GM23338 (cell line): ENCODE results near the gene SEPTIN11. TPM values are rescaled to one million over a fixed set of nuclear protein-coding genes. Genes with fewer than 3 reads are reported as not detected.

Experiments
- ATAC-seq: fragments of 200-7000 bp; cut with Tn5 transposase; 3 replicates; pipeline ENCODE4 v1.9.1; 2020
- DNase-seq: peaks from one replicate; pipeline ENCODE4 v3.0.0-alpha.2; 2015; ENCODE audit warnings: low spot score
- H2AFZ ChIP-seq: fragments of 200-600 bp; sonication (generic); 2 replicates; pipeline ENCODE4 v1.8.0; 2016; ENCODE audit warnings: antibody characterized with exemption, mild to moderate bottlenecking, moderate library complexity
- H3F3A ChIP-seq: fragments of 200-600 bp; sonication (generic); replicated peaks from 2 replicates; pipeline ENCODE4 v1.8.0; 2017; ENCODE audit warnings: antibody characterized with exemption, mixed run types, low read depth
- H3K27ac ChIP-seq: fragments of 200-600 bp; sonication (generic); 2 replicates; pipeline ENCODE4 v1.6.1; 2016; ENCODE audit warnings: low read depth
- H3K27me3 ChIP-seq: fragments of 200-600 bp; sonication (generic); 2 replicates; pipeline ENCODE4 v1.8.0; 2016; ENCODE audit warnings: mild to moderate bottlenecking, mixed run types, moderate library complexity; ENCODE audit not compliant: insufficient read depth
- H3K36me3 ChIP-seq: fragments of 200-600 bp; sonication (generic); 2 replicates; pipeline ENCODE4 v1.8.0; 2016; ENCODE audit warnings: mild to moderate bottlenecking; ENCODE audit not compliant: insufficient read depth
- H3K4me1 ChIP-seq: fragments of 200-600 bp; sonication (generic); 2 replicates; pipeline ENCODE4 v1.8.0; 2016; ENCODE audit warnings: mild to moderate bottlenecking, moderate library complexity; ENCODE audit not compliant: insufficient read depth
- H3K4me2 ChIP-seq: fragments of 200-600 bp; sonication (generic); 2 replicates; pipeline ENCODE4 v1.7.1; 2017; ENCODE audit warnings: mixed run types
- H3K4me3 ChIP-seq: fragments of 200-600 bp; sonication (generic); 2 replicates; pipeline ENCODE4 v1.6.1; 2016; ENCODE audit warnings: mixed run types
- H3K79me2 ChIP-seq: fragments of 200-600 bp; sonication (generic); replicated peaks from 2 replicates; pipeline ENCODE4 v1.8.0; 2017; ENCODE audit warnings: mild to moderate bottlenecking; ENCODE audit not compliant: insufficient read depth
- H3K9me2 ChIP-seq: fragments of 200-600 bp; sonication (generic); 2 replicates; pipeline ENCODE4 v1.8.0; 2017; ENCODE audit not compliant: insufficient read depth
- H4K20me1 ChIP-seq: fragments of 200-600 bp; sonication (generic); replicated peaks from 2 replicates; pipeline ENCODE4 v1.8.0; 2017; ENCODE audit warnings: mild to moderate bottlenecking; ENCODE audit not compliant: insufficient read depth
- H3K27ac Mint-ChIP-seq: 2 replicates; pipeline ENCODE4 v1.8.0; 2020; ENCODE audit warnings: inconsistent platforms, mild to moderate bottlenecking, moderate library complexity, mixed read lengths
- H3K27me3 Mint-ChIP-seq: 3 replicates; pipeline ENCODE4 v1.8.0; 2022; ENCODE audit warnings: low read depth, mild to moderate bottlenecking, moderate library complexity, mixed read lengths, inconsistent platforms; ENCODE audit not compliant: insufficient read depth, poor library complexity
- H3K36me3 Mint-ChIP-seq: 3 replicates; pipeline ENCODE4 v1.8.0; 2021; ENCODE audit warnings: low read depth, mild to moderate bottlenecking, inconsistent platforms, moderate library complexity, mixed read lengths
- H3K4me1 Mint-ChIP-seq: 3 replicates; pipeline ENCODE4 v1.8.0; 2020; ENCODE audit warnings: mild to moderate bottlenecking, inconsistent platforms, mixed read lengths
- H3K4me3 Mint-ChIP-seq: 3 replicates; pipeline ENCODE4 v1.8.0; 2021; ENCODE audit warnings: moderate library complexity, mild to moderate bottlenecking, inconsistent platforms, mixed read lengths
- H3K9me3 Mint-ChIP-seq: 3 replicates; pipeline ENCODE4 v1.8.0; 2020; ENCODE audit warnings: moderate library complexity, mild to moderate bottlenecking, inconsistent platforms, mixed read lengths
- CREB1 ChIP-seq: fragments of 250-450 bp; sonication (Bioruptor Pico); IDR thresholded peaks from 2 replicates; pipeline ENCODE4 v1.5.0; 2020; ENCODE audit warnings: low read depth, mild to moderate bottlenecking, moderate library complexity
- EZH2 ChIP-seq: fragments of 200-600 bp; sonication (generic); IDR thresholded peaks from one replicate; pipeline ENCODE4 v1.8.0; 2017; ENCODE audit warnings: antibody characterized with exemption, mild to moderate bottlenecking, low read depth; ENCODE audit not compliant: unreplicated experiment
- EZH2phosphoT487 ChIP-seq: fragments of 200-600 bp; sonication (generic); IDR thresholded peaks from one replicate; pipeline ENCODE4 v1.8.1; 2018; ENCODE audit warnings: antibody characterized with exemption; ENCODE audit not compliant: unreplicated experiment
- JUNB ChIP-seq: IDR thresholded peaks from one replicate; pipeline ENCODE4 v1.6.1; 2016; ENCODE audit warnings: antibody characterized with exemption; ENCODE audit not compliant: unreplicated experiment
- NANOG ChIP-seq: IDR thresholded peaks from 2 replicates; pipeline ENCODE4 v1.6.1; 2016; ENCODE audit warnings: antibody characterized with exemption, borderline replicate concordance
- POLR2AphosphoS5 ChIP-seq: IDR thresholded peaks from 2 replicates; pipeline ENCODE4 v1.6.1; 2016; ENCODE audit warnings: antibody characterized with exemption, low read depth
- STAT1 ChIP-seq: IDR thresholded peaks from one replicate; pipeline ENCODE4 v1.6.1; 2016; ENCODE audit warnings: antibody characterized with exemption; ENCODE audit not compliant: unreplicated experiment
- ZNF114 ChIP-seq: fragments of 250-450 bp; sonication (Bioruptor Pico); IDR thresholded peaks from 2 replicates; pipeline ENCODE4 v1.5.0; 2020; ENCODE audit warnings: mild to moderate bottlenecking, moderate library complexity
- ZNF331 ChIP-seq: fragments of 250-450 bp; sonication (Bioruptor Pico); IDR thresholded peaks from 2 replicates; pipeline ENCODE4 v1.5.0; 2020; ENCODE audit warnings: low read depth, mild to moderate bottlenecking, moderate library complexity
- polyA plus RNA-seq: library from polyadenylated mRNA; unstranded; fragments of >200 nt; fragmentation: Nextera tagmentation; extraction: Ambion mirVana; gene quantifications from 2 replicates; pipeline ENCODE4 v1.2.1, GENCODE V29; 2016
- total RNA-seq: library from RNA; depleted of rRNA; stranded (reverse); fragments of >200 nt; shearing (Covaris generic); gene quantifications from 2 replicates; pipeline ENCODE4 v1.2.3, GENCODE V29; 2014
- TF ChIP-seq, protein P1 (sequence below), 2 experiments: fragments of 200-600 bp in 1 of 2; sonication (generic) in 1 of 2; conservative IDR thresholded peaks; 2 replicates each; pipeline versions ENCODE4 v1.5.1 to v1.6.1; 2016 to 2017; ENCODE audit warnings: antibody characterized with exemption in 2 of 2, low read depth in 2 of 2, mild to moderate bottlenecking in 2 of 2, moderate library complexity in 1 of 2
- TF ChIP-seq, protein P2 (sequence below): IDR thresholded peaks from 2 replicates; pipeline ENCODE4 v1.6.1; 2016; ENCODE audit warnings: antibody characterized with exemption
- TF ChIP-seq, protein P3 (sequence below): IDR thresholded peaks from one replicate; pipeline ENCODE4 v1.6.1; 2018; ENCODE audit warnings: antibody characterized with exemption; ENCODE audit not compliant: unreplicated experiment
- TF ChIP-seq, protein P4 (sequence below): fragments of 250-450 bp; sonication (Bioruptor Pico); IDR thresholded peaks from 2 replicates; pipeline ENCODE4 v1.5.0; 2020; ENCODE audit warnings: mild to moderate bottlenecking, moderate library complexity

The SEPTIN11 gene
- total and polyA plus RNA-seq, 2 experiments from 2014 or later: 80.0 to 81.6 TPM

DNA sequence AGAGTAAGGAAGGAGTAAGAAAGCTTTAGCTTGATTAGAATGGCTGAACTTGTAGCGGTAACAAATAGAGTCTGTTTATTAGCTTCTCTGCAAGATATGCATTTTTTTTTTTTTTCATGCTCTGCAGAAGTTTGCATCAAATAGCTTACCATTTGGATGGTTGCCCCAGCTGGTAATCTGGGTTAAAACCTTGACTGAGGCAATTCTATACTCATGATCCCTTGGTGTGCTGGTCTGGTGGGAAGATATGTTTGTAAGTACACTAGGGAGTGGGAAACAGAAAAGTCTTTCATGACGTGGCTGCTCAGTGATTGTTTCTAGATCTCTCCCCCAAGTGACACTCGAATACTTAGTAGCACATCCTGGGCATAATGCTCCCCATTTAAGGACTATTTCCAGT, 32.1 kb downstream of the SEPTIN11 start:
- peak overlapping the region; percentile 0; the same call in 1 of the 2 replicates for H3K4me2 ChIP-seq
- ATAC-seq: no peak

More for the DNA sequence above, 32.1 kb downstream of the SEPTIN11 start:
- H3K9me3 Mint-ChIP-seq: no peaks in the 10 kb centered on the region
- peaks cover 72% of the 10 kb centered on the region for H3K4me1 Mint-ChIP-seq
- Histone ChIP-seq H3K4me3 (no peak overlapping the region), H4K20me1 (peaks cover 3% of the 10 kb centered on the region; the same call in 1 of the 2 replicates), H3K79me2 (peaks cover 92% of the 10 kb centered on the region), H2AFZ (no peak overlapping the region), H3K4me1 (peaks cover 46% of the 10 kb centered on the region), H3K36me3 (no peaks in the 10 kb centered on the region), H3K27ac (no peak overlapping the region), H3K9me2 (no peaks in the 10 kb centered on the region), H3K27me3 (no peaks in the 10 kb centered on the region), H3F3A (no peaks in the 10 kb centered on the region)
- peaks cover 4% of the 10 kb centered on the region for H3K27me3 Mint-ChIP-seq
- no peak overlapping the region for H3K4me3 Mint-ChIP-seq
- H3K27ac Mint-ChIP-seq: no peak overlapping the region
- TF ChIP-seq, protein P1, sequence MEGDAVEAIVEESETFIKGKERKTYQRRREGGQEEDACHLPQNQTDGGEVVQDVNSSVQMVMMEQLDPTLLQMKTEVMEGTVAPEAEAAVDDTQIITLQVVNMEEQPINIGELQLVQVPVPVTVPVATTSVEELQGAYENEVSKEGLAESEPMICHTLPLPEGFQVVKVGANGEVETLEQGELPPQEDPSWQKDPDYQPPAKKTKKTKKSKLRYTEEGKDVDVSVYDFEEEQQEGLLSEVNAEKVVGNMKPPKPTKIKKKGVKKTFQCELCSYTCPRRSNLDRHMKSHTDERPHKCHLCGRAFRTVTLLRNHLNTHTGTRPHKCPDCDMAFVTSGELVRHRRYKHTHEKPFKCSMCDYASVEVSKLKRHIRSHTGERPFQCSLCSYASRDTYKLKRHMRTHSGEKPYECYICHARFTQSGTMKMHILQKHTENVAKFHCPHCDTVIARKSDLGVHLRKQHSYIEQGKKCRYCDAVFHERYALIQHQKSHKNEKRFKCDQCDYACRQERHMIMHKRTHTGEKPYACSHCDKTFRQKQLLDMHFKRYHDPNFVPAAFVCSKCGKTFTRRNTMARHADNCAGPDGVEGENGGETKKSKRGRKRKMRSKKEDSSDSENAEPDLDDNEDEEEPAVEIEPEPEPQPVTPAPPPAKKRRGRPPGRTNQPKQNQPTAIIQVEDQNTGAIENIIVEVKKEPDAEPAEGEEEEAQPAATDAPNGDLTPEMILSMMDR (conservative IDR thresholded peaks at IDR 0.05; ENCODE audit: low read depth in 2 of 2): no peak
- no peak for TF ChIP-seq EZH2phosphoT487
- no peak for TF ChIP-seq ZNF331 (CRISPR knock-in tag)
- TF ChIP-seq CREB1: no peak
- TF ChIP-seq ZNF114: no peak
- TF ChIP-seq JUNB: no peak
- TF ChIP-seq NANOG: no peak
- no peak for TF ChIP-seq EZH2
- TF ChIP-seq, protein P2, sequence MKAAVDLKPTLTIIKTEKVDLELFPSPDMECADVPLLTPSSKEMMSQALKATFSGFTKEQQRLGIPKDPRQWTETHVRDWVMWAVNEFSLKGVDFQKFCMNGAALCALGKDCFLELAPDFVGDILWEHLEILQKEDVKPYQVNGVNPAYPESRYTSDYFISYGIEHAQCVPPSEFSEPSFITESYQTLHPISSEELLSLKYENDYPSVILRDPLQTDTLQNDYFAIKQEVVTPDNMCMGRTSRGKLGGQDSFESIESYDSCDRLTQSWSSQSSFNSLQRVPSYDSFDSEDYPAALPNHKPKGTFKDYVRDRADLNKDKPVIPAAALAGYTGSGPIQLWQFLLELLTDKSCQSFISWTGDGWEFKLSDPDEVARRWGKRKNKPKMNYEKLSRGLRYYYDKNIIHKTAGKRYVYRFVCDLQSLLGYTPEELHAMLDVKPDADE: no peak
- TF ChIP-seq, protein P3, sequence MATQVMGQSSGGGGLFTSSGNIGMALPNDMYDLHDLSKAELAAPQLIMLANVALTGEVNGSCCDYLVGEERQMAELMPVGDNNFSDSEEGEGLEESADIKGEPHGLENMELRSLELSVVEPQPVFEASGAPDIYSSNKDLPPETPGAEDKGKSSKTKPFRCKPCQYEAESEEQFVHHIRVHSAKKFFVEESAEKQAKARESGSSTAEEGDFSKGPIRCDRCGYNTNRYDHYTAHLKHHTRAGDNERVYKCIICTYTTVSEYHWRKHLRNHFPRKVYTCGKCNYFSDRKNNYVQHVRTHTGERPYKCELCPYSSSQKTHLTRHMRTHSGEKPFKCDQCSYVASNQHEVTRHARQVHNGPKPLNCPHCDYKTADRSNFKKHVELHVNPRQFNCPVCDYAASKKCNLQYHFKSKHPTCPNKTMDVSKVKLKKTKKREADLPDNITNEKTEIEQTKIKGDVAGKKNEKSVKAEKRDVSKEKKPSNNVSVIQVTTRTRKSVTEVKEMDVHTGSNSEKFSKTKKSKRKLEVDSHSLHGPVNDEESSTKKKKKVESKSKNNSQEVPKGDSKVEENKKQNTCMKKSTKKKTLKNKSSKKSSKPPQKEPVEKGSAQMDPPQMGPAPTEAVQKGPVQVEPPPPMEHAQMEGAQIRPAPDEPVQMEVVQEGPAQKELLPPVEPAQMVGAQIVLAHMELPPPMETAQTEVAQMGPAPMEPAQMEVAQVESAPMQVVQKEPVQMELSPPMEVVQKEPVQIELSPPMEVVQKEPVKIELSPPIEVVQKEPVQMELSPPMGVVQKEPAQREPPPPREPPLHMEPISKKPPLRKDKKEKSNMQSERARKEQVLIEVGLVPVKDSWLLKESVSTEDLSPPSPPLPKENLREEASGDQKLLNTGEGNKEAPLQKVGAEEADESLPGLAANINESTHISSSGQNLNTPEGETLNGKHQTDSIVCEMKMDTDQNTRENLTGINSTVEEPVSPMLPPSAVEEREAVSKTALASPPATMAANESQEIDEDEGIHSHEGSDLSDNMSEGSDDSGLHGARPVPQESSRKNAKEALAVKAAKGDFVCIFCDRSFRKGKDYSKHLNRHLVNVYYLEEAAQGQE: no peak
- TF ChIP-seq, protein P4, sequence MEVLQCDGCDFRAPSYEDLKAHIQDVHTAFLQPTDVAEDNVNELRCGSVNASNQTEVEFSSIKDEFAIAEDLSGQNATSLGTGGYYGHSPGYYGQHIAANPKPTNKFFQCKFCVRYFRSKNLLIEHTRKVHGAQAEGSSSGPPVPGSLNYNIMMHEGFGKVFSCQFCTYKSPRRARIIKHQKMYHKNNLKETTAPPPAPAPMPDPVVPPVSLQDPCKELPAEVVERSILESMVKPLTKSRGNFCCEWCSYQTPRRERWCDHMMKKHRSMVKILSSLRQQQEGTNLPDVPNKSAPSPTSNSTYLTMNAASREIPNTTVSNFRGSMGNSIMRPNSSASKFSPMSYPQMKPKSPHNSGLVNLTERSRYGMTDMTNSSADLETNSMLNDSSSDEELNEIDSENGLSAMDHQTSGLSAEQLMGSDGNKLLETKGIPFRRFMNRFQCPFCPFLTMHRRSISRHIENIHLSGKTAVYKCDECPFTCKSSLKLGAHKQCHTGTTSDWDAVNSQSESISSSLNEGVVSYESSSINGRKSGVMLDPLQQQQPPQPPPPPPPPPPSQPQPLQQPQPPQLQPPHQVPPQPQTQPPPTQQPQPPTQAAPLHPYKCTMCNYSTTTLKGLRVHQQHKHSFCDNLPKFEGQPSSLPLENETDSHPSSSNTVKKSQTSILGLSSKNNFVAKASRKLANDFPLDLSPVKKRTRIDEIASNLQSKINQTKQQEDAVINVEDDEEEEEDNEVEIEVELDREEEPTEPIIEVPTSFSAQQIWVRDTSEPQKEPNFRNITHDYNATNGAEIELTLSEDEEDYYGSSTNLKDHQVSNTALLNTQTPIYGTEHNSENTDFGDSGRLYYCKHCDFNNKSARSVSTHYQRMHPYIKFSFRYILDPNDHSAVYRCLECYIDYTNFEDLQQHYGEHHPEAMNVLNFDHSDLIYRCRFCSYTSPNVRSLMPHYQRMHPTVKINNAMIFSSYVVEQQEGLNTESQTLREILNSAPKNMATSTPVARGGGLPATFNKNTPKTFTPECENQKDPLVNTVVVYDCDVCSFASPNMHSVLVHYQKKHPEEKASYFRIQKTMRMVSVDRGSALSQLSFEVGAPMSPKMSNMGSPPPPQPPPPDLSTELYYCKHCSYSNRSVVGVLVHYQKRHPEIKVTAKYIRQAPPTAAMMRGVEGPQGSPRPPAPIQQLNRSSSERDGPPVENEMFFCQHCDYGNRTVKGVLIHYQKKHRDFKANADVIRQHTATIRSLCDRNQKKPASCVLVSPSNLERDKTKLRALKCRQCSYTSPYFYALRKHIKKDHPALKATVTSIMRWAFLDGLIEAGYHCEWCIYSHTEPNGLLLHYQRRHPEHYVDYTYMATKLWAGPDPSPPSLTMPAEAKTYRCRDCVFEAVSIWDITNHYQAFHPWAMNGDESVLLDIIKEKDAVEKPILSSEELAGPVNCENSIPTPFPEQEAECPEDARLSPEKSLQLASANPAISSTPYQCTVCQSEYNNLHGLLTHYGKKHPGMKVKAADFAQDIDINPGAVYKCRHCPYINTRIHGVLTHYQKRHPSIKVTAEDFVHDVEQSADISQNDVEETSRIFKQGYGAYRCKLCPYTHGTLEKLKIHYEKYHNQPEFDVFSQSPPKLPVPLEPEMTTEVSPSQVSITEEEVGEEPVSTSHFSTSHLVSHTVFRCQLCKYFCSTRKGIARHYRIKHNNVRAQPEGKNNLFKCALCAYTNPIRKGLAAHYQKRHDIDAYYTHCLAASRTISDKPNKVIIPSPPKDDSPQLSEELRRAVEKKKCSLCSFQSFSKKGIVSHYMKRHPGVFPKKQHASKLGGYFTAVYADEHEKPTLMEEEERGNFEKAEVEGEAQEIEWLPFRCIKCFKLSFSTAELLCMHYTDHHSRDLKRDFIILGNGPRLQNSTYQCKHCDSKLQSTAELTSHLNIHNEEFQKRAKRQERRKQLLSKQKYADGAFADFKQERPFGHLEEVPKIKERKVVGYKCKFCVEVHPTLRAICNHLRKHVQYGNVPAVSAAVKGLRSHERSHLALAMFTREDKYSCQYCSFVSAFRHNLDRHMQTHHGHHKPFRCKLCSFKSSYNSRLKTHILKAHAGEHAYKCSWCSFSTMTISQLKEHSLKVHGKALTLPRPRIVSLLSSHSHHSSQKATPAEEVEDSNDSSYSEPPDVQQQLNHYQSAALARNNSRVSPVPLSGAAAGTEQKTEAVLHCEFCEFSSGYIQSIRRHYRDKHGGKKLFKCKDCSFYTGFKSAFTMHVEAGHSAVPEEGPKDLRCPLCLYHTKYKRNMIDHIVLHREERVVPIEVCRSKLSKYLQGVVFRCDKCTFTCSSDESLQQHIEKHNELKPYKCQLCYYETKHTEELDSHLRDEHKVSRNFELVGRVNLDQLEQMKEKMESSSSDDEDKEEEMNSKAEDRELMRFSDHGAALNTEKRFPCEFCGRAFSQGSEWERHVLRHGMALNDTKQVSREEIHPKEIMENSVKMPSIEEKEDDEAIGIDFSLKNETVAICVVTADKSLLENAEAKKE (CRISPR knock-in tag): no peak
- TF ChIP-seq POLR2AphosphoS5: no peak
- TF ChIP-seq STAT1: no peak
- H3K36me3 Mint-ChIP-seq: no peaks in the 10 kb centered on the region
- DNase-seq: no peak
